NAMALWA (cell line): ENCODE measurements around the gene KANSL1.

ENCODE experiments used
- DNase-seq: peaks from one replicate; pipeline ENCODE4 v3.0.0-alpha.2; 2015; ENCODE audit warnings: low spot score

Gene KANSL1

GRCh38 chr17:45981306-45981705 is 211.9 kb downstream of the KANSL1 start:
- no peak for DNase-seq

DNA sequence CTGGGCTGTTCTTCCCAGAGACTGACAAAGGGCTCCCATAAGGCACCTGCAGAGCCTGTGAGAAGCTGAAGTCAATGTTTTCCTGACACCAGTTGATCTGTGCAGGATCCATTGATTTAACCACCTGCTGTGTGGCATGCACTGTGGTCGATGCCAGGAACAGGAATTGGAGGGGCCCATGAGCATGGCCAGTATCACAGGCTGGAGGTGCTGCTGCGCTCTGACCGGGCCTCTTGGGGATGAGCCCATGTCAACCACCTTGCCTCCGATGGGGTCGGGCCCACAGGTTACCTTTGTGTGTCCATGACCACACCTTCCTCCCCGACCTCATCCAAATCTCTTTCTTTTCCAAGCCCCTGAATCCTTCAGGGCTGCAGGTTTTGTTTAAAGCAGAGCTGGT is 212.4 kb downstream of the KANSL1 start:
- DNase-seq, result no peak
